ENCODE measurements around the gene GTF3C2.

- TF ChIP-seq ZNF121 (tag by site-specific recombination; IDR thresholded peaks at IDR 0.05), result no peak
- no peak for TF ChIP-seq CTCF (tag by site-specific recombination; IDR thresholded peaks at IDR 0.05)
These were observed 25.1 kb upstream of the GTF3C2 start for GRCh38 chr2:27381577-27382181.
